Measurements from ENCODE around the gene MAP3K2.

MAP3K2 gene

GRCh38 chr2:127326289-127326945 lies 61.4 kb downstream of the MAP3K2 start:
- in situ Hi-C loops (cut with HindIII; ENCODE audit: low pct_ligation_motif_present, low pct_unique_long_range_greater_than_20kb, low sequenced_read_pairs), result no loop called here
- no peak for DNase-seq

- peak; percentile 58 for DNase-seq
- in situ Hi-C loops (cut with HindIII; ENCODE audit: low pct_ligation_motif_present, low pct_unique_long_range_greater_than_20kb, low sequenced_read_pairs), result no loop called here
Observed at GRCh38 chr2:127324635-127325034, 63.1 kb downstream of the MAP3K2 start.

- no peak for DNase-seq
- in situ Hi-C loops (cut with HindIII; ENCODE audit: low pct_ligation_motif_present, low pct_unique_long_range_greater_than_20kb, low sequenced_read_pairs), result no loop called here
Observed at GRCh38 chr2:127321303-127321702, 66.5 kb downstream of the MAP3K2 start.

- in situ Hi-C loops (cut with HindIII; ENCODE audit: low pct_ligation_motif_present, low pct_unique_long_range_greater_than_20kb, low sequenced_read_pairs), result no loop called here
Observed at GRCh38 chr2:127320586-127321275, 67.0 kb downstream of the MAP3K2 start.

GRCh38 chr2:127320067-127320466 lies 67.7 kb downstream of the MAP3K2 start:
- no peak for DNase-seq
- in situ Hi-C loops (cut with HindIII; ENCODE audit: low pct_ligation_motif_present, low pct_unique_long_range_greater_than_20kb, low sequenced_read_pairs), result no loop called here

More at GRCh38 chr2:127320586-127321275, 67.0 kb downstream of the MAP3K2 start:
- DNase-seq, result no peak

- no peak for DNase-seq
- in situ Hi-C loops (cut with HindIII; ENCODE audit: low pct_ligation_motif_present, low pct_unique_long_range_greater_than_20kb, low sequenced_read_pairs), result no loop called here
Observed at GRCh38 chr2:127314193-127314988, 73.4 kb downstream of the MAP3K2 start.

DNA sequence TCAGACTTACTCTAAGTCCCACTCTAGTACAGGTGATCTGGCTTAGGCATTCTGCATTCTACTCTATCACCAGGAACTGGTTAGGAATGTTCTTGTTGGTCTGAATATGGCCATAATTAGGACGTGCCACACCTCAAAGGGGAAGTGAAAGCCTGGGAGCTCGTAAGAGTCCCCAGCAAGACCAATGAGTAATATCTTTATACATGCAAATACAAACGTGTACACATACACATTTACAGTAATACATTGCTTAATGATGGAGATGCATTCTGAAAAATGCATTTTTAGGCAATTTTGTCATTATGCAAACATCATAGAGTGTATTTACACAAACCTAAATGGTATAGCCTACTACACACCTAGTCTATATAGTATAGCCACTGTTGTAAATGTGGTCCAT lies 74.4 kb downstream of the MAP3K2 start:
- in situ Hi-C loops (cut with HindIII; ENCODE audit: low pct_ligation_motif_present, low pct_unique_long_range_greater_than_20kb, low sequenced_read_pairs), result no loop called here
- DNase-seq, result no peak

DNA sequence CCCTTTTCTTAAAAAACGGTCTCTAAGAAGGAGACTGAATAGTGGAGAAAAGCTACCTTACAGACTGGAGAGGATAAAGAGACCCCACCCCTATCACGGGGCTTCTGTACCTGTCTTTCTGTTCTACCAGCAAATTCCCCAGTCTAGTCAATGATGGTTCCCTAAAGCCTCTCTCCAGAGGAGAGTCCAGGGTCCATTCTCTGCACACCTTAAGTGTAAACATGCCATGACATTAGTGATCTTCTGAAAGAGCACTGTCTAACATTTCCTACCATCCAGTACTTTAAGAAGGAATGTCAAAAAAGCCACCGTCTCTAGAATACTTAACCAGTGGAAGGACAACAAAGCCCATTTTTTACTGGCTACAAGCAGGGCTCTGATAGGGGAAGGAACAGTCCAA lies 76.8 kb downstream of the MAP3K2 start:
- DNase-seq, result no peak
- in situ Hi-C loops (cut with HindIII; ENCODE audit: low pct_ligation_motif_present, low pct_unique_long_range_greater_than_20kb, low sequenced_read_pairs), result no loop called here

GRCh38 chr2:127309468-127309867 lies 78.3 kb downstream of the MAP3K2 start:
- no peak for DNase-seq
- in situ Hi-C loops (cut with HindIII; ENCODE audit: low pct_ligation_motif_present, low pct_unique_long_range_greater_than_20kb, low sequenced_read_pairs), result no loop called here

DNA sequence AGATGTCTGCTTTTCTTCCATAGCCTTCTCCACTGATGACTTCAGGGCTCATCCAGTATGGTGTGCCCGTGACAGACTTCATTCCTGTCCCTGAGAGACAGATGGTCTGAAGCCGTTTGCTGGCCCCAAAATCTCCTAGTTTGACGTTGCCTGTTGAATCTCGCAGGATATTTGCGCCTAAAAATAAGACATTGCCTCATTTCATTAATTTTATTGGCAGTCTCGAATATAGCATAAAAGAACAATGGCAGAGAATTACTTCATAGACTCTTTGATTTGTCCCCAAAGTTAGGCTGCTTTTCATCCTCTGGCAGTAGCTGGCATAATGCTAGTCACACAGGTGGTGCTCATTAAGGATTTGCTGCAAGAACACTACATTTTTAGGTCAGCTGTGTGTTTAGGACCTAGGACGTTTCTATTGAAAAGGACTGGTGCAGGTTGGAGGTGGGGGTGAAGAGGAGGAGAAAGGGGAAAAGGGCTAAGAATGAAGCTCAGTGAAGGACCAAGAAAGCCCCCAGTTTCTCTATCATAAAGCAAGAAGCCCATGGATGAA lies 79.1 kb downstream of the MAP3K2 start:
- no peak for DNase-seq
- in situ Hi-C loops (cut with HindIII; ENCODE audit: low pct_ligation_motif_present, low pct_unique_long_range_greater_than_20kb, low sequenced_read_pairs), result no loop called here

- in situ Hi-C loops (cut with HindIII; ENCODE audit: low pct_ligation_motif_present, low pct_unique_long_range_greater_than_20kb, low sequenced_read_pairs), result no loop called here
- no peak for DNase-seq
Observed at GRCh38 chr2:127305990-127306585, 81.7 kb downstream of the MAP3K2 start.

DNA sequence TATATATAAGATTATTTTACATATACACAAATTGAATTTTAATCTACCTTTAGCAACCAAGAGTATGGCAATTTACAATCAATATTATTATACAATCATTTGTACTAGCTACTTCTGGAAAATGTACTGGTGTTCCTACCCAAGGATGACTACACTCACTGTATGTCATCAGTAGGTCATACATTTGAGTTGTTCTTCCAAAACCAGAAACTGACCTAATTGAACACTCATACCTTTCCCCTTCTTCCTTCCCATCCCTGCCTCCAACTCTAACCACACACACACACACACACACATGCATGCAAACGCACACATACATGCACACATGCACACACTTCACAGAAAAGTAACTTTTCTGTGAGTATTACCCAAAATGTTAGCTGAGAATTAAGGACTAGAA lies 85.6 kb downstream of the MAP3K2 start:
- no peak for DNase-seq
- in situ Hi-C loops (cut with HindIII; ENCODE audit: low pct_ligation_motif_present, low pct_unique_long_range_greater_than_20kb, low sequenced_read_pairs), result no loop called here

DNA sequence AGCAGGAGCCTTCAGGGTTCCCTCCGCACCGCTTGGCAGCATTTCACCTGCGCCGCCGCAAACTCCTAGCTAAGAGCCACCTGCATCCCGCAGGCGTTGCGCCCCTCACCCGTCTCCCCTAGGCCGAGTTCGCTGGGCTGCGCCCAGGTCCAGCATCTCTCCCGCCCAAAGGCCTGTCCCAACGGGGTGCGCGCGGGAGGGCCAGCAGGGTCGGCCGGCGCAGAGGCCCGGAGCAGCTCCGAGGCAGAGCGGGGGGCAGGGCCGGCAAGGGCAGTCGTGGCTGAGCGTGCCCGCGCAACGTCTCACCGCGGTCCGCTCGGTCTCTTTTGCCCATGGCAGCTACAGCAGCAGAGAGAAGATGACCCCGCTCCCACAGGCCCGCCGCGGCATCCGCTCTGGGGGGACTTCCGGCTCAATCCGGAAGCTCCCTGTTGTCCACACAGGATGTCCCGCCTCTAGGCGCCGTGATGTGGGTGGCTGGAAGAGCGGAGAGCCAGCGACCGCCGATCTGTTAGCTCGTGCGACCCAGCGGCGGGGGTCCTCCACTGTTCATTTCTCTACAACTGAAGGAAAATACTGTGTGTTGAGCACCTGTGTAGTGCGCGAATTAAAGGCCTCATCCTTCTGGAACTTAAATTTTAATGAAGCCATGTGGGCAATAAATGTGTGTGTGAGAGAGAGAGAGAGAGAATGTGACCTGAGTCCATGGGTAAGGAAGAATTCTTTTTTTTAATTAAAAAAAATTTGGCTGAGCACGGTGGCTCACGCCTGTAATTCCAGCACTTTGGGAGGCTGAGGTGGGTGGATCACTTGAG lies 93.8 kb downstream of the MAP3K2 start, which contains the start of gene ERCC3:
Gene ERCC3 (minus strand): TSS at position 397 of the 815 bp plus-strand sequence. CDS start 63 bp downstream, at position 334.
- in situ Hi-C loops (cut with HindIII; ENCODE audit: low pct_ligation_motif_present, low pct_unique_long_range_greater_than_20kb, low sequenced_read_pairs), result no loop called here
- DNase-seq, result peak; percentile 89

DNA sequence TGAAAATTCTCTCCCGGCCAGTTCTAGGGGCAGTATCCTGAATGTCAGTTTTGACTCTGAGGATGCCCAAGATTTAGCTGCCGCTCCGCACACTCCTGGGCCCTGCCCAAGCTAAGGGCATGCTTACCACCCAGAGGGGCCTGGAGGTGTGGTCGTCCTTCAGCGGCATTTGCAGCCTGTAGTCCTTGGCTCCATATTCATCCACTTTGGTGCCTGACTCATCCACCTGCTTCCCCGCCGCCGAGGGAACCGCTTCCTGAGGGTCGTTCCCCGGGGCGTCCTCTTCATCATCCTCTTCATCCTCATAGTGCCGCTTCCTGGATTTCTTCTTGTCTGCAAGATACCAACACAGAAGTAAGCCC lies 94.4 kb downstream of the MAP3K2 start:
- peak; percentile 16 for DNase-seq
- in situ Hi-C loops (cut with HindIII; ENCODE audit: low pct_ligation_motif_present, low pct_unique_long_range_greater_than_20kb, low sequenced_read_pairs), result no loop called here

- in situ Hi-C loops (cut with HindIII; ENCODE audit: low pct_ligation_motif_present, low pct_unique_long_range_greater_than_20kb, low sequenced_read_pairs), result no loop called here
Observed at GRCh38 chr2:127288274-127288673, 99.5 kb downstream of the MAP3K2 start.

DNA sequence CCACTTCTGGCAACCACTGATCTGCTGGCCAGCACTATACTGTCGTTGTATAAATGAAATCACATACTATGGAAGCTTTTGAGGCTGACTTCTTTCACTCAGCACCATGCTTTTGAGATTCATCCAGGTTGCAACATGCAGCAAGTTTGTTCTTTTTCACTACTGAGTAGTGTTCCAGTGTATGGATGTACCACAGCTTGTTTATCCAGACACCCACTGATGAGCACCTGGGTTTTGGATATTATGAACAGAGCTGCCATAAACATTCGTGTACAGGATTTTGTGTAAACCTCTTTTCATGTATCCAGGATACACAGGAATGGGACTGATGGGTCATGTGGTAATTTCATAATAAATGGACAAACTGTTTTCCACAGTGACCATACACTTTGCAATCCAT lies 104.5 kb downstream of the MAP3K2 start:
- no peak for DNase-seq

More at GRCh38 chr2:127288274-127288673, 99.5 kb downstream of the MAP3K2 start:
- DNase-seq, result no peak

GRCh38 chr2:127280693-127281092 lies 107.1 kb downstream of the MAP3K2 start:
- DNase-seq, result no peak
- in situ Hi-C loops (cut with HindIII; ENCODE audit: low pct_ligation_motif_present, low pct_unique_long_range_greater_than_20kb, low sequenced_read_pairs), result no loop called here

More for the DNA sequence above, 104.5 kb downstream of the MAP3K2 start:
- in situ Hi-C loops (cut with HindIII; ENCODE audit: low pct_ligation_motif_present, low pct_unique_long_range_greater_than_20kb, low sequenced_read_pairs), result no loop called here

DNA sequence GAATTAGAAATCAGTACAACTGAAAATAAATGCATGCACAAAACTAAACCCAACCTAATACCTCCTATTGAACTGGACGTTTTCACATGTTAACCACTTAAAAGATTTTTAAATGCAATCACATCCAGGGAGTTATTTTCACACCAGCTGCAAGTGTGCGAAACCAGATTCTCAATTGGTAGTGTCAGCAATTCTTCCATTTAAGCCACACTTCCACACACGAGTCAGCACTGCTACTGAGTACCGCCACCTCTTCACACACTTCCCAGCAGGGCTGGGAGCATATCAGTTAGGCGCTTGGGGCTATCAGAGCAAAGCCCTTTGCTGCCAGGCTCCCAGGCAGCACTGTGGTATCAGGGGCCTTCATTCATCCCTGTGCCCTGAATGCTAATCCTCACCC lies 108.0 kb downstream of the MAP3K2 start:
- DNase-seq, result no peak
- in situ Hi-C loops (cut with HindIII; ENCODE audit: low pct_ligation_motif_present, low pct_unique_long_range_greater_than_20kb, low sequenced_read_pairs), result no loop called here

All from ACHN (cell line).